ENCODE results near the gene PGR.
A peak's percentile ranks its signal among the peaks of the same experiment; 100 is the strongest.

The PGR gene

GRCh38 chr11:101128571-101129202 lies 926 bp downstream of the PGR start:
- no peak for TF ChIP-seq NFIC (IDR thresholded peaks at IDR 0.05)
- TF ChIP-seq REST (IDR thresholded peaks at IDR 0.05; ENCODE audit: low read depth): peak; percentile 54
- no peak for TF ChIP-seq CREB1 (IDR thresholded peaks at IDR 0.05; ENCODE audit: low read depth)
- no peak for TF ChIP-seq CEBPB (IDR thresholded peaks at IDR 0.05)
- TF ChIP-seq TEAD4 (IDR thresholded peaks at IDR 0.05): no peak

GRCh38 chr11:101127699-101128570 lies 1.7 kb downstream of the PGR start:
- no peak for TF ChIP-seq REST (IDR thresholded peaks at IDR 0.05; ENCODE audit: low read depth)
- TF ChIP-seq NFIC (IDR thresholded peaks at IDR 0.05): no peak
- TF ChIP-seq TEAD4 (IDR thresholded peaks at IDR 0.05): no peak
- no peak for TF ChIP-seq USF1 (IDR thresholded peaks at IDR 0.05)
- TF ChIP-seq RAD21 (IDR thresholded peaks at IDR 0.05; ENCODE audit: low read depth): peak; percentile 7; the same call in 1 of the 2 replicates
- TF ChIP-seq FOXM1 (IDR thresholded peaks at IDR 0.05; ENCODE audit: borderline replicate concordance, low read depth): no peak
- no peak for TF ChIP-seq YY1 (IDR thresholded peaks at IDR 0.05; ENCODE audit: low read depth)
- TF ChIP-seq TCF12 (IDR thresholded peaks at IDR 0.05; ENCODE audit: low read depth): peak; percentile 14; the same call in 1 of the 2 replicates
- TF ChIP-seq CREB1 (IDR thresholded peaks at IDR 0.05; ENCODE audit: low read depth): no peak
- 0 out of 2 replicates have a peak, but pooled peaks have one; percentile 4 for TF ChIP-seq ZBTB7A (IDR thresholded peaks at IDR 0.05; ENCODE audit: low read depth)
- TF ChIP-seq MAX (IDR thresholded peaks at IDR 0.05): peak; percentile 71
- TF ChIP-seq EGR1 (IDR thresholded peaks at IDR 0.05): no peak
- TF ChIP-seq EP300 (IDR thresholded peaks at IDR 0.05; ENCODE audit: borderline replicate concordance): no peak
- TF ChIP-seq TAF1 (IDR thresholded peaks at IDR 0.05; ENCODE audit: low read depth): no peak; the same call in 1 of the 2 replicates
- no peak for TF ChIP-seq CEBPB (IDR thresholded peaks at IDR 0.05)

- peak; percentile 29; the same call in 1 of the 2 replicates for TF ChIP-seq ZBTB7A (IDR thresholded peaks at IDR 0.05; ENCODE audit: low read depth)
- no peak for TF ChIP-seq TEAD4 (IDR thresholded peaks at IDR 0.05)
- no peak for TF ChIP-seq TAF1 (IDR thresholded peaks at IDR 0.05; ENCODE audit: low read depth)
- no peak for TF ChIP-seq FOXM1 (IDR thresholded peaks at IDR 0.05; ENCODE audit: borderline replicate concordance, low read depth)
- no peak for TF ChIP-seq CEBPB (IDR thresholded peaks at IDR 0.05)
Observed at GRCh38 chr11:101127197-101127698, 2.4 kb downstream of the PGR start.

- TF ChIP-seq MAX (IDR thresholded peaks at IDR 0.05): no peak
- TF ChIP-seq TCF12 (IDR thresholded peaks at IDR 0.05; ENCODE audit: low read depth): no peak
- no peak; the same call in 1 of the 2 replicates for TF ChIP-seq EP300 (IDR thresholded peaks at IDR 0.05; ENCODE audit: borderline replicate concordance)
- TF ChIP-seq FOXM1 (IDR thresholded peaks at IDR 0.05; ENCODE audit: borderline replicate concordance, low read depth): no peak
- no peak for TF ChIP-seq USF1 (IDR thresholded peaks at IDR 0.05)
- no peak for TF ChIP-seq NFIC (IDR thresholded peaks at IDR 0.05)
- TF ChIP-seq ZBTB7A (IDR thresholded peaks at IDR 0.05; ENCODE audit: low read depth): no peak
- no peak for TF ChIP-seq CEBPB (IDR thresholded peaks at IDR 0.05)
Observed at GRCh38 chr11:101126551-101127196, 2.9 kb downstream of the PGR start.

GRCh38 chr11:101115671-101116160 lies 13.9 kb downstream of the PGR start:
- TF ChIP-seq TAF1 (IDR thresholded peaks at IDR 0.05; ENCODE audit: low read depth) (no peak), ZBTB7A (IDR thresholded peaks at IDR 0.05; ENCODE audit: low read depth) (no peak), MAX (IDR thresholded peaks at IDR 0.05) (no peak), CEBPB (IDR thresholded peaks at IDR 0.05) (no peak), REST (IDR thresholded peaks at IDR 0.05; ENCODE audit: low read depth) (no peak), CREB1 (IDR thresholded peaks at IDR 0.05; ENCODE audit: low read depth) (no peak), TEAD4 (IDR thresholded peaks at IDR 0.05) (no peak), NFIC (IDR thresholded peaks at IDR 0.05) (no peak), FOXM1 (IDR thresholded peaks at IDR 0.05; ENCODE audit: borderline replicate concordance, low read depth) (no peak), RAD21 (IDR thresholded peaks at IDR 0.05; ENCODE audit: low read depth) (no peak), EP300 (IDR thresholded peaks at IDR 0.05; ENCODE audit: borderline replicate concordance) (no peak)

Data from Ishikawa (cell line).